T47D (cell line): ENCODE data around the gene GHRL.
"Not testable (repeated sequence)": the region's sequence is repeated elsewhere in the genome, so short reads cannot be mapped to it uniquely, and the experiment has no call there.

Experiments
- DNase-seq, 2 experiments: peaks; one replicate each; pipeline versions ENCODE4 v3.0.0 to v3.0.0-alpha.2; 2011 to 2012; ENCODE audit warnings: low read depth in 1 of 2, low spot score in 1 of 2
- JUND ChIP-seq: IDR thresholded peaks from 2 replicates; pipeline ENCODE4 v1.6.1; 2012; ENCODE audit warnings: low read depth
- in situ Hi-C: cut with HindIII; loops from 2 replicates; pipeline ENCODE4 v1.10.0; 2016; ENCODE audit warnings: low sequenced_read_pairs, low pct_unique_long_range_greater_than_20kb

Gene GHRL

GRCh38 chr3:10286133-10286524 lies 6.6 kb downstream of the GHRL start:
- peak; percentile 37 to 76 for DNase-seq
- in situ Hi-C loops: no loop called here
- no peak for TF ChIP-seq JUND

GRCh38 chr3:10285272-10286132 lies 7.2 kb downstream of the GHRL start:
- in situ Hi-C loops: no loop called here
- no peak for TF ChIP-seq JUND
- no peak for DNase-seq

- TF ChIP-seq JUND: no peak
- in situ Hi-C loops: no loop called here
- no peak for DNase-seq
Observed at GRCh38 chr3:10284496-10284895, 8.3 kb downstream of the GHRL start.

- in situ Hi-C loops: no loop called here
- DNase-seq: no peak
Observed at GRCh38 chr3:10283638-10284037, 9.1 kb downstream of the GHRL start.

GRCh38 chr3:10281951-10282350 lies 10.8 kb downstream of the GHRL start:
- in situ Hi-C loops: no loop called here
- no peak for DNase-seq
- no peak for TF ChIP-seq JUND

More at GRCh38 chr3:10283638-10284037, 9.1 kb downstream of the GHRL start:
- no peak for TF ChIP-seq JUND

GRCh38 chr3:10280571-10280970 lies 12.2 kb downstream of the GHRL start:
- in situ Hi-C loops: no loop called here
- DNase-seq: no peak
- TF ChIP-seq JUND: no peak

- no peak for TF ChIP-seq JUND
- in situ Hi-C loops: no loop called here
- no peak for DNase-seq
Observed at GRCh38 chr3:10280177-10280529, 12.6 kb downstream of the GHRL start.

GRCh38 chr3:10279384-10280176 lies 13.2 kb downstream of the GHRL start:
- TF ChIP-seq JUND: no peak
- in situ Hi-C loops: no loop called here
- DNase-seq: no peak

- no peak for TF ChIP-seq JUND
- in situ Hi-C loops: no loop called here
- no peak for DNase-seq
Observed at GRCh38 chr3:10278501-10278900, 14.2 kb downstream of the GHRL start.

GRCh38 chr3:10277115-10277625 lies 15.6 kb downstream of the GHRL start:
- in situ Hi-C loops: no loop called here
- no peak for TF ChIP-seq JUND
- no peak for DNase-seq

GRCh38 chr3:10274601-10275000 lies 18.1 kb downstream of the GHRL start:
- no peak for TF ChIP-seq JUND
- in situ Hi-C loops: no loop called here
- DNase-seq: no peak

- TF ChIP-seq JUND: no peak
- DNase-seq: no peak
- in situ Hi-C loops: no loop called here
Observed at GRCh38 chr3:10273702-10274305, 18.9 kb downstream of the GHRL start.

GRCh38 chr3:10272977-10273376 lies 19.8 kb downstream of the GHRL start:
- in situ Hi-C loops: no loop called here
- DNase-seq: no peak
- TF ChIP-seq JUND: no peak

- DNase-seq, in situ Hi-C loops: not testable (repeated sequence)
Observed at GRCh38 chr3:10272476-10272875, 20.3 kb downstream of the GHRL start.
